OCI-LY1 (cell line): ENCODE data around the gene RASSF4.

Experiments
- H2AFZ ChIP-seq: fragments of 200-600 bp; sonication (generic), shearing (Covaris generic); 2 replicates; pipeline ENCODE4 v1.6.0; 2014; ENCODE audit warnings: antibody characterized with exemption, mild to moderate bottlenecking, low read length
- H3F3A ChIP-seq: fragments of 200-600 bp; sonication (generic), shearing (Covaris generic); 2 replicates; pipeline ENCODE4 v1.6.0; 2014; ENCODE audit warnings: mild to moderate bottlenecking, antibody characterized with exemption, low read length, moderate library complexity; ENCODE audit not compliant: insufficient read depth
- H3K27ac ChIP-seq: fragments of 200-600 bp; sonication (generic); 2 replicates; pipeline ENCODE4 v1.5.1; 2014; ENCODE audit warnings: low read length, mixed run types, mild to moderate bottlenecking, low read depth; ENCODE audit not compliant: poor library complexity, severe bottlenecking
- H3K27me3 ChIP-seq: fragments of 200-600 bp; sonication (generic); 2 replicates; pipeline ENCODE4 v1.6.0; 2014; ENCODE audit warnings: antibody characterized with exemption, mild to moderate bottlenecking, low read length, moderate library complexity; ENCODE audit not compliant: insufficient read depth
- H3K36me3 ChIP-seq: fragments of 200-600 bp; sonication (generic); 2 replicates; pipeline ENCODE4 v1.6.1; 2014; ENCODE audit warnings: mild to moderate bottlenecking, antibody characterized with exemption, low read length, moderate library complexity, mixed read lengths; ENCODE audit not compliant: insufficient read depth
- H3K4me1 ChIP-seq: fragments of 200-600 bp; sonication (generic); 2 replicates; pipeline ENCODE4 v1.5.1; 2014; ENCODE audit warnings: mild to moderate bottlenecking, low read length, moderate library complexity; ENCODE audit not compliant: insufficient read depth, severe bottlenecking
- H3K4me2 ChIP-seq: fragments of 200-600 bp; sonication (generic), shearing (Covaris generic); 2 replicates; pipeline ENCODE4 v1.6.1; 2014; ENCODE audit warnings: low read length
- H3K4me3 ChIP-seq: fragments of 200-600 bp; sonication (generic); 2 replicates; pipeline ENCODE4 v1.5.1; 2014; ENCODE audit warnings: low read length, low read depth, mild to moderate bottlenecking, mixed read lengths; ENCODE audit not compliant: poor library complexity, severe bottlenecking
- H3K79me2 ChIP-seq: fragments of 200-600 bp; shearing (Covaris generic); 2 replicates; pipeline ENCODE4 v1.6.1; 2016; ENCODE audit warnings: mixed run types, low read length, mixed read lengths; ENCODE audit not compliant: insufficient read depth
- H3K9ac ChIP-seq: fragments of 200-600 bp; sonication (generic), shearing (Covaris generic); 2 replicates; pipeline ENCODE4 v1.6.1; 2014; ENCODE audit warnings: mild to moderate bottlenecking, low read length, mixed read lengths
- H3K9me2 ChIP-seq: fragments of 200-600 bp; sonication (generic), shearing (Covaris generic); 2 replicates; pipeline ENCODE4 v1.6.1; 2014; ENCODE audit warnings: low read depth, mild to moderate bottlenecking, low read length, mixed read lengths
- H3K9me3 ChIP-seq: fragments of 200-600 bp; shearing (Covaris generic); 2 replicates; pipeline ENCODE4 v1.6.1; 2014; ENCODE audit warnings: low read length, mixed read lengths
- H4K20me1 ChIP-seq: fragments of 200-600 bp; sonication (generic), shearing (Covaris generic); 2 replicates; pipeline ENCODE4 v1.6.0; 2016; ENCODE audit warnings: mild to moderate bottlenecking, low read length; ENCODE audit not compliant: insufficient read depth
- CTCF ChIP-seq: fragments of 200-600 bp; sonication (generic), shearing (Covaris generic); IDR thresholded peaks from 2 replicates; pipeline ENCODE4 v1.5.1; 2017; ENCODE audit warnings: mild to moderate bottlenecking, antibody characterized with exemption, low read length, moderate library complexity, mixed read lengths
- EZH2 ChIP-seq: fragments of 200-600 bp; sonication (generic), shearing (Covaris generic); IDR thresholded peaks from 2 replicates; pipeline ENCODE4 v1.8.0; 2017; ENCODE audit warnings: borderline replicate concordance, mixed run types, mild to moderate bottlenecking, antibody characterized with exemption, low read length, moderate library complexity, mixed read lengths

RASSF4 gene

GRCh38 chr10:44924261-44925040, 35.2 kb upstream of the RASSF4 start:
- Histone ChIP-seq H3K27ac (no peak overlapping the region), H3K79me2 (no peaks in the 10 kb centered on the region), H3K27me3 (0 out of 2 replicates have a peak, but pooled peaks cover 4% of the 10 kb centered on the region), H3F3A (no peaks in the 10 kb centered on the region), H3K4me1 (no peaks in the 10 kb centered on the region), H3K9me2 (no peaks in the 10 kb centered on the region), H3K4me3 (no peak overlapping the region), H3K9me3 (no peaks in the 10 kb centered on the region), H3K4me2 (no peak overlapping the region), H3K9ac (no peak overlapping the region), H2AFZ (no peak overlapping the region), H4K20me1 (no peaks in the 10 kb centered on the region), H3K36me3 (no peaks in the 10 kb centered on the region)
- TF ChIP-seq EZH2 (no peak), CTCF (no peak)

- Histone ChIP-seq H3K9me2 (no peaks in the 10 kb centered on the region), H3K79me2 (no peaks in the 10 kb centered on the region), H3K27ac (no peak overlapping the region), H3K36me3 (no peaks in the 10 kb centered on the region), H3F3A (no peaks in the 10 kb centered on the region), H4K20me1 (no peaks in the 10 kb centered on the region), H3K4me3 (no peak overlapping the region), H3K27me3 (no peaks in the 10 kb centered on the region), H3K9me3 (no peaks in the 10 kb centered on the region), H3K4me1 (no peaks in the 10 kb centered on the region), H3K4me2 (no peak overlapping the region), H3K9ac (no peak overlapping the region), H2AFZ (no peak overlapping the region)
- TF ChIP-seq EZH2: no peak
- TF ChIP-seq CTCF: peak; percentile 39; the same call in 1 of the 2 replicates
These were observed 34.4 kb upstream of the RASSF4 start for GRCh38 chr10:44925224-44925623.

GRCh38 chr10:44925811-44926750, 33.5 kb upstream of the RASSF4 start:
- Histone ChIP-seq H3K4me3 (no peak overlapping the region), H3K9me3 (no peaks in the 10 kb centered on the region), H3F3A (no peaks in the 10 kb centered on the region), H3K27me3 (no peaks in the 10 kb centered on the region), H3K27ac (no peak overlapping the region), H3K36me3 (no peaks in the 10 kb centered on the region), H3K79me2 (no peaks in the 10 kb centered on the region), H3K9me2 (no peaks in the 10 kb centered on the region), H3K4me1 (no peaks in the 10 kb centered on the region), H4K20me1 (no peaks in the 10 kb centered on the region), H3K4me2 (no peak overlapping the region), H2AFZ (no peak overlapping the region), H3K9ac (no peak overlapping the region)
- TF ChIP-seq CTCF (no peak), EZH2 (no peak)
